Measurements from ENCODE around the gene CXCR2.

The CXCR2 gene

GRCh38 chr2:218130377-218130776, 4.5 kb downstream of the CXCR2 start:
- TF ChIP-seq YY1 (IDR thresholded peaks at IDR 0.05; ENCODE audit: low read depth) (no peak), TAF1 (IDR thresholded peaks at IDR 0.05; ENCODE audit: low read depth) (no peak), CREB1 (IDR thresholded peaks at IDR 0.05; ENCODE audit: low read depth) (no peak), RAD21 (IDR thresholded peaks at IDR 0.05; ENCODE audit: low read depth) (no peak), USF1 (IDR thresholded peaks at IDR 0.05) (no peak), REST (IDR thresholded peaks at IDR 0.05; ENCODE audit: low read depth) (no peak), TEAD4 (IDR thresholded peaks at IDR 0.05) (no peak), FOXM1 (IDR thresholded peaks at IDR 0.05; ENCODE audit: borderline replicate concordance, low read depth) (no peak), TCF12 (IDR thresholded peaks at IDR 0.05; ENCODE audit: low read depth) (no peak)

- TF ChIP-seq TCF12 (IDR thresholded peaks at IDR 0.05; ENCODE audit: low read depth) (no peak), RAD21 (IDR thresholded peaks at IDR 0.05; ENCODE audit: low read depth) (no peak), USF1 (IDR thresholded peaks at IDR 0.05) (no peak), ZBTB7A (IDR thresholded peaks at IDR 0.05; ENCODE audit: low read depth) (no peak), YY1 (IDR thresholded peaks at IDR 0.05; ENCODE audit: low read depth) (no peak), NFIC (IDR thresholded peaks at IDR 0.05) (no peak), REST (IDR thresholded peaks at IDR 0.05; ENCODE audit: low read depth) (no peak), TAF1 (IDR thresholded peaks at IDR 0.05; ENCODE audit: low read depth) (no peak)
These were observed 5.0 kb downstream of the CXCR2 start for GRCh38 chr2:218130822-218131221.

- TF ChIP-seq RAD21 (IDR thresholded peaks at IDR 0.05; ENCODE audit: low read depth) = no peak
- TF ChIP-seq TAF1 (IDR thresholded peaks at IDR 0.05; ENCODE audit: low read depth) = no peak
- no peak for TF ChIP-seq FOXM1 (IDR thresholded peaks at IDR 0.05; ENCODE audit: borderline replicate concordance, low read depth)
- TF ChIP-seq ZBTB7A (IDR thresholded peaks at IDR 0.05; ENCODE audit: low read depth) = no peak
- TF ChIP-seq USF1 (IDR thresholded peaks at IDR 0.05) = no peak
- no peak for TF ChIP-seq CEBPB (IDR thresholded peaks at IDR 0.05)
- TF ChIP-seq MAX (IDR thresholded peaks at IDR 0.05) = no peak
- TF ChIP-seq REST (IDR thresholded peaks at IDR 0.05; ENCODE audit: low read depth) = no peak
- no peak for TF ChIP-seq TCF12 (IDR thresholded peaks at IDR 0.05; ENCODE audit: low read depth)
- no peak for TF ChIP-seq EP300 (IDR thresholded peaks at IDR 0.05; ENCODE audit: borderline replicate concordance)
- no peak for TF ChIP-seq EGR1 (IDR thresholded peaks at IDR 0.05)
- TF ChIP-seq TEAD4 (IDR thresholded peaks at IDR 0.05) = no peak
- TF ChIP-seq CREB1 (IDR thresholded peaks at IDR 0.05; ENCODE audit: low read depth) = no peak
- TF ChIP-seq NFIC (IDR thresholded peaks at IDR 0.05) = no peak
- no peak for TF ChIP-seq YY1 (IDR thresholded peaks at IDR 0.05; ENCODE audit: low read depth)
These were observed 11.7 kb downstream of the CXCR2 start for GRCh38 chr2:218137514-218137913.

GRCh38 chr2:218138047-218138446, 12.2 kb downstream of the CXCR2 start:
- TF ChIP-seq TEAD4 (IDR thresholded peaks at IDR 0.05) (no peak), CREB1 (IDR thresholded peaks at IDR 0.05; ENCODE audit: low read depth) (no peak), ZBTB7A (IDR thresholded peaks at IDR 0.05; ENCODE audit: low read depth) (no peak), EGR1 (IDR thresholded peaks at IDR 0.05) (no peak), NFIC (IDR thresholded peaks at IDR 0.05) (no peak), TAF1 (IDR thresholded peaks at IDR 0.05; ENCODE audit: low read depth) (no peak), YY1 (IDR thresholded peaks at IDR 0.05; ENCODE audit: low read depth) (no peak), CEBPB (IDR thresholded peaks at IDR 0.05) (no peak), RAD21 (IDR thresholded peaks at IDR 0.05; ENCODE audit: low read depth) (no peak), USF1 (IDR thresholded peaks at IDR 0.05) (no peak), EP300 (IDR thresholded peaks at IDR 0.05; ENCODE audit: borderline replicate concordance) (no peak), REST (IDR thresholded peaks at IDR 0.05; ENCODE audit: low read depth) (no peak), FOXM1 (IDR thresholded peaks at IDR 0.05; ENCODE audit: borderline replicate concordance, low read depth) (no peak), MAX (IDR thresholded peaks at IDR 0.05) (no peak), TCF12 (IDR thresholded peaks at IDR 0.05; ENCODE audit: low read depth) (no peak)
